SK-N-MC (cell line): Measurements from ENCODE around the gene EIF1.

ENCODE experiments used
- EZH2 ChIP-seq: fragments of 200-600 bp; sonication (generic); IDR thresholded peaks from one replicate; pipeline ENCODE4 v1.6.1; 2017; ENCODE audit warnings: antibody characterized with exemption
- FOXP2 ChIP-seq: optimal IDR thresholded peaks from 2 replicates; pipeline ENCODE3; 2011; ENCODE audit warnings: mild to moderate bottlenecking, moderate library complexity; ENCODE audit not compliant: insufficient read depth; ENCODE audit errors: extremely low read length, control extremely low read depth
- POLR2AphosphoS5 ChIP-seq: IDR thresholded peaks from 2 replicates; pipeline ENCODE4 v1.6.1; 2012; ENCODE audit warnings: mild to moderate bottlenecking, low read depth, low read length, borderline replicate concordance

GRCh38 chr17:41678411-41678906, 10.2 kb upstream of the EIF1 start:
- TF ChIP-seq POLR2AphosphoS5 (no peak; the same call in 1 of the 2 replicates), EZH2 (no peak), FOXP2 (no peak)
